Fibroblast of lung (primary cell): ENCODE measurements around the gene SLC25A5. TPM values are rescaled to one million over a fixed set of nuclear protein-coding genes. Genes with fewer than 3 reads are reported as not detected.

Source experiments
- DNase-seq, 2 donors: peaks; one replicate each; pipeline versions ENCODE4 v3.0.0 to v3.0.0-alpha.2; 2010; ENCODE audit warnings: low read depth in 2 of 2
- H2AFZ ChIP-seq: 2 replicates; pipeline ENCODE4 v1.5.1; 2012; ENCODE audit warnings: low read length, control low read depth, inconsistent platforms
- H3K27ac ChIP-seq: 2 replicates; pipeline ENCODE4 v1.5.1; 2011; ENCODE audit warnings: low read length, control low read depth; ENCODE audit not compliant: insufficient read depth
- H3K27me3 ChIP-seq: 2 replicates; pipeline ENCODE4 v1.5.1; 2011; ENCODE audit warnings: mild to moderate bottlenecking, low read length; ENCODE audit not compliant: control insufficient read depth, insufficient read depth
- H3K36me3 ChIP-seq: 2 replicates; pipeline ENCODE4 v1.5.1; 2011; ENCODE audit warnings: low read length; ENCODE audit not compliant: control insufficient read depth, insufficient read depth
- H3K4me1 ChIP-seq: 2 replicates; pipeline ENCODE4 v1.5.1; 2011; ENCODE audit warnings: low read length; ENCODE audit not compliant: control insufficient read depth, insufficient read depth; ENCODE audit errors: extremely low read depth
- H3K4me2 ChIP-seq: 2 replicates; pipeline ENCODE4 v1.5.1; 2011; ENCODE audit warnings: low read length, control low read depth; ENCODE audit not compliant: insufficient read depth; ENCODE audit errors: extremely low read depth
- H3K4me3 ChIP-seq, 4 experiments: fragments of 200-600 bp in 1 of 4; sonication (generic) in 1 of 4; replicated peaks in 1 of 4; 2 replicates each; pipeline ENCODE4 v1.5.1; 2011 to 2016; ENCODE audit warnings: low read length in 4 of 4, low read depth in 3 of 4, mild to moderate bottlenecking in 3 of 4, control low read depth in 2 of 4, inconsistent platforms in 1 of 4, mixed read lengths in 1 of 4; ENCODE audit not compliant: insufficient read depth in 1 of 4; ENCODE audit errors: control extremely low read depth in 1 of 4
- H3K79me2 ChIP-seq: 2 replicates; pipeline ENCODE4 v1.5.1; 2012; ENCODE audit warnings: mild to moderate bottlenecking, low read length, inconsistent platforms; ENCODE audit not compliant: control insufficient read depth, insufficient read depth
- H3K9ac ChIP-seq: 2 replicates; pipeline ENCODE4 v1.5.1; 2011; ENCODE audit warnings: mild to moderate bottlenecking, low read length, control low read depth; ENCODE audit not compliant: insufficient read depth
- H3K9me3 ChIP-seq: 2 replicates; pipeline ENCODE4 v1.5.1; 2012; ENCODE audit warnings: low read depth, low read length; ENCODE audit not compliant: control insufficient read depth, insufficient read depth
- H4K20me1 ChIP-seq: 2 replicates; pipeline ENCODE4 v1.5.1; 2011; ENCODE audit warnings: low read length; ENCODE audit not compliant: control insufficient read depth, insufficient read depth; ENCODE audit errors: extremely low read depth
- EZH2 ChIP-seq: IDR thresholded peaks from 2 replicates; pipeline ENCODE4 v1.5.1; 2012; ENCODE audit warnings: low read length, control low read depth, mild to moderate bottlenecking; ENCODE audit errors: missing control alignments
- polyA plus RNA-seq, 2 donors: library from polyadenylated mRNA; depleted of rRNA in 1 of 2; stranded (reverse) in 1 of 2; unstranded in 1 of 2; fragments of >200 nt; gene quantifications; 2 replicates each; pipeline ENCODE4 v1.2.1, GENCODE V29; 2011 to 2012; ENCODE audit warnings: missing spikeins in 1 of 2
- total RNA-seq: library from RNA; depleted of rRNA; stranded (reverse); fragments of >200 nt; gene quantifications from 2 replicates; pipeline ENCODE4 v1.2.1, GENCODE V29; 2014
- TF ChIP-seq, protein P1 (sequence below), 2 donors: IDR thresholded peaks in 1 of 2; conservative IDR thresholded peaks in 1 of 2; 1 replicate in 1 of 2; 2 replicates in 1 of 2; pipeline ENCODE4 v1.5.1; 2011 to 2012; ENCODE audit warnings: low read length in 2 of 2, control low read depth in 1 of 2, inconsistent platforms in 1 of 2, low read depth in 1 of 2, mild to moderate bottlenecking in 1 of 2

SLC25A5 gene
- total and polyA plus RNA-seq, 2 donors (not counting 1 experiment from before 2014, with no cell fraction given): 157 to 255 TPM

DNA sequence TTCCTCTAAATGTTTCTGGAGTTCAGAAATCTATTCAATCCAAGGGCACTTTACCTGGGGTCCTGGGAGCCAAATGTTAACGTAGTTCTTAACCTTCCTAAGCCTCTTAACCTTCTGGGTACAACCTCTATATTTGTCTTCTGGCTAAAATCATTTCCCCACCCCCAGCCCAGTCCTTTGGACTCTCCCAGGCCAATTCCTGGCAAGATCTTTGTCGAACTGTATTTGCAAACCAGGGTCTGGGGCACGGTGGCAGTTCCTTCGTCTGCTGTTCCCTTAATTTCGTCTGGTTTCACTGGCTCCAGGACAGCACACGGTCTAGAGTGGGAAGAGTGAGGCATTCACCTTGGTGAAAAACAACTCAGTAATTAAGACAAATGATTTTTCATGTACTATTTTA lies 811 bp upstream of the SLC25A5 start:
- no peak overlapping the region for H2AFZ ChIP-seq
- no peak overlapping the region for H3K9ac ChIP-seq
- no peaks in the 10 kb centered on the region for H3K27me3 ChIP-seq
- H3K4me3 ChIP-seq: peak overlapping the region in 1 of 4 experiments; percentile 75
- no peaks in the 10 kb centered on the region for H3K36me3 ChIP-seq
- H3K9me3 ChIP-seq: no peaks in the 10 kb centered on the region
- no peaks in the 10 kb centered on the region for H4K20me1 ChIP-seq
- no peak for TF ChIP-seq EZH2
- TF ChIP-seq, protein P1, sequence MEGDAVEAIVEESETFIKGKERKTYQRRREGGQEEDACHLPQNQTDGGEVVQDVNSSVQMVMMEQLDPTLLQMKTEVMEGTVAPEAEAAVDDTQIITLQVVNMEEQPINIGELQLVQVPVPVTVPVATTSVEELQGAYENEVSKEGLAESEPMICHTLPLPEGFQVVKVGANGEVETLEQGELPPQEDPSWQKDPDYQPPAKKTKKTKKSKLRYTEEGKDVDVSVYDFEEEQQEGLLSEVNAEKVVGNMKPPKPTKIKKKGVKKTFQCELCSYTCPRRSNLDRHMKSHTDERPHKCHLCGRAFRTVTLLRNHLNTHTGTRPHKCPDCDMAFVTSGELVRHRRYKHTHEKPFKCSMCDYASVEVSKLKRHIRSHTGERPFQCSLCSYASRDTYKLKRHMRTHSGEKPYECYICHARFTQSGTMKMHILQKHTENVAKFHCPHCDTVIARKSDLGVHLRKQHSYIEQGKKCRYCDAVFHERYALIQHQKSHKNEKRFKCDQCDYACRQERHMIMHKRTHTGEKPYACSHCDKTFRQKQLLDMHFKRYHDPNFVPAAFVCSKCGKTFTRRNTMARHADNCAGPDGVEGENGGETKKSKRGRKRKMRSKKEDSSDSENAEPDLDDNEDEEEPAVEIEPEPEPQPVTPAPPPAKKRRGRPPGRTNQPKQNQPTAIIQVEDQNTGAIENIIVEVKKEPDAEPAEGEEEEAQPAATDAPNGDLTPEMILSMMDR (conservative IDR thresholded peaks at IDR 0.05 in 1 of 2, IDR thresholded peaks at IDR 0.05 in 1 of 2; ENCODE audit: low read depth in 1 of 2, low read length in 2 of 2): no peak
- no peak for DNase-seq
- H3K27ac ChIP-seq: no peak overlapping the region
- no peak overlapping the region for H3K4me2 ChIP-seq
- no peaks in the 10 kb centered on the region for H3K4me1 ChIP-seq
- H3K79me2 ChIP-seq: peaks cover 7% of the 10 kb centered on the region

DNA sequence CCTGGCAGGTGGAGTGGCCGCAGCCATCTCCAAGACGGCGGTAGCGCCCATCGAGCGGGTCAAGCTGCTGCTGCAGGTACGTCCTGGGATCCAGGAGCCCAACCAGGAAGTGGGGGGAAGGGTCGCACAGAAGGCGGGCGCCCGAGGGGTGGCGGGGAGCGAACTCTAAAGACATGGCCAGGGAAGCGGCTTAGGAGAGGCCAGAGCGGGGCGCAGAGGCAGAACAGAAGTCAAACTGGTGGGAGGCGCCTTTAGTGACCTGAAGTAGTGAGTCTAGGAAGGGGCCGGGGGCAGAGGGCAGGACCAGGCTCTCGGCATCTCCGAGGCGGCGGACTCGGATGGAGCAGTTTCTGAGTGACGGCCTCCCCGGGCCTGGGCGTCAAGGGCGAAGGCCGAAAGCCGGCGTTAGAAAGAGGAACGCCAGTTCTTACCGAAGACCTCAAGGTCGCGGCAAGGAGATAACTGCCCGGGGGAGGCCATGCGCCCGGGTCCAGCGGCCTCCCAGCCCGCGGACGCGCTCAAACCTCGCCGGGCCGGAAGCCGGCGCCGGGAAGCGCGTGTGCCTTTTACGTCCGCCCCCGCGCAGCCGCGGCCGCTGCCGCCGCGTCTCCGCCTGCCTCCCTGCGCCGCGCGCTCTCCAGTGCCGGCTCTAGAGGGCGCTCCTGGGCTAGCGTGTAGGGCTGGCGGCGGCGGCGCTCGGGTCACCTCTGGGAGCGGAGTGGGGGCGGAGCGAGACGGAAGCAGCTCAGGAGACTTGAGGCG lies 488 bp downstream of the SLC25A5 start:
- no peaks in the 10 kb centered on the region for H4K20me1 ChIP-seq
- no peaks in the 10 kb centered on the region for H3K4me1 ChIP-seq
- H3K27ac ChIP-seq: peak overlapping the region; percentile 86
- no peak overlapping the region for H2AFZ ChIP-seq
- no peaks in the 10 kb centered on the region for H3K36me3 ChIP-seq
- peaks cover 7% of the 10 kb centered on the region for H3K79me2 ChIP-seq
- H3K9ac ChIP-seq: peak overlapping the region; percentile 83
- no peaks in the 10 kb centered on the region for H3K27me3 ChIP-seq
- peak overlapping the region; percentile 79 for H3K4me2 ChIP-seq
- TF ChIP-seq, protein P1 (conservative IDR thresholded peaks at IDR 0.05 in 1 of 2, IDR thresholded peaks at IDR 0.05 in 1 of 2; ENCODE audit: low read depth in 1 of 2, low read length in 2 of 2): peak; percentile 17 to 46
- TF ChIP-seq EZH2: no peak
- DNase-seq: peak; percentile 69 to 71
- no peaks in the 10 kb centered on the region for H3K9me3 ChIP-seq
- H3K4me3 ChIP-seq: peak overlapping the region; percentile 63 to 75 (median 70)

DNA sequence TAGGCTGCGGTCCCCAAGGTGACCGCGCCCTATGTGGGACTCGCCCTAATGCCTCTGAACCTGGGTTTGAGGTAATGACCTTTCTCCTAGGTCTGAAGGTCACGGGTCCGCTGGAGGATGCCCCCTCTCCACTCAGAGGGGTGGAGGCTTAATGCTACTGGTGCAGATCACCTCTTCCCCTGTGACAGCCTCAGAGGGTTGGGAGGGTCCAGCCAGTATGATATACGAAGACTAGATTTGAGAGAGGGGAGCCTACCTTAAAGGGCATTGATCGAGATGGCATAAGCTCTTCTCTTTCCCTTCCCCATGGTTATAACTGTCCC lies 1.0 kb downstream of the SLC25A5 start:
- H4K20me1 ChIP-seq: no peaks in the 10 kb centered on the region
- H3K27ac ChIP-seq: no peak overlapping the region
- peak overlapping the region; percentile 79 for H3K4me2 ChIP-seq
- DNase-seq: no peak
- no peak for TF ChIP-seq EZH2
- TF ChIP-seq, protein P1 (conservative IDR thresholded peaks at IDR 0.05 in 1 of 2, IDR thresholded peaks at IDR 0.05 in 1 of 2; ENCODE audit: low read depth in 1 of 2, low read length in 2 of 2): no peak
- peaks cover 7% of the 10 kb centered on the region for H3K79me2 ChIP-seq
- H3K36me3 ChIP-seq: no peaks in the 10 kb centered on the region
- H3K9ac ChIP-seq: peak overlapping the region; percentile 32
- peak overlapping the region; percentile 51 to 74 (median 61) for H3K4me3 ChIP-seq
- no peaks in the 10 kb centered on the region for H3K9me3 ChIP-seq
- H3K27me3 ChIP-seq: no peaks in the 10 kb centered on the region
- peak overlapping the region; percentile 26 for H2AFZ ChIP-seq
- no peaks in the 10 kb centered on the region for H3K4me1 ChIP-seq
